Body of pancreas (tissue), 4 donors: Measurements from ENCODE around the gene VAV2. TPM values are rescaled to one million over a fixed set of nuclear protein-coding genes. Genes with fewer than 3 reads are reported as not detected.

Source experiments
- ATAC-seq: fragments of 150-250 bp; one replicate; pipeline ENCODE4 v1.9.1; 2016
- DNase-seq, 4 donors: peaks; one replicate each; pipeline ENCODE4 v3.0.0-alpha.2; 2019
- H3K27ac ChIP-seq, 4 donors: fragments of 200-600 bp; sonication (generic); 1 replicate in 3 of 4; 2 replicates in 1 of 4; pipeline versions ENCODE4 v1.5.1 to v1.6.1; 2016 to 2019; ENCODE audit warnings: mild to moderate bottlenecking in 1 of 4, mixed read lengths in 1 of 4, moderate library complexity in 1 of 4
- H3K27me3 ChIP-seq, 2 donors: fragments of 200-600 bp; sonication (generic); one replicate each; pipeline ENCODE4 v1.6.0; 2016; ENCODE audit warnings: mild to moderate bottlenecking in 1 of 2
- H3K36me3 ChIP-seq, 2 donors: fragments of 200-600 bp; sonication (generic); replicated peaks in 1 of 2; 2 replicates each; pipeline ENCODE4 v1.5.1; 2016; ENCODE audit warnings: low read depth in 2 of 2; ENCODE audit not compliant: insufficient read depth in 1 of 2
- H3K4me1 ChIP-seq: fragments of 200-600 bp; sonication (generic); one replicate; pipeline ENCODE4 v1.6.0; 2016
- H3K4me3 ChIP-seq, 2 donors: fragments of 200-600 bp; sonication (generic); 1 replicate in 1 of 2; 2 replicates in 1 of 2; pipeline ENCODE4 v1.5.1; 2016 to 2019
- H3K9me3 ChIP-seq, 3 donors: fragments of 200-600 bp; sonication (generic); 1 replicate in 2 of 3; 2 replicates in 1 of 3; pipeline ENCODE4 v1.5.1; 2016
- CTCF ChIP-seq, 7 experiments: fragments of 450-650 bp in 4 of 7; fragments of 200-600 bp in 3 of 7; sonication (generic) in 3 of 7; IDR thresholded peaks; one replicate each; pipeline ENCODE4 v1.5.1; 2016 to 2019; ENCODE audit warnings: antibody characterized with exemption in 7 of 7
- POLR2A ChIP-seq, 3 donors: fragments of 450-650 bp; IDR thresholded peaks; one replicate each; pipeline ENCODE4 v1.6.1; 2016; ENCODE audit warnings: antibody characterized with exemption in 3 of 3, mild to moderate bottlenecking in 2 of 3
- WGBS, 2 donors: methylation state at CpG; one replicate each; pipeline ENCODE4 v1.1.5; 2017; 5-methylcytosine and 5-hydroxymethylcytosine counted together
- intact Hi-C: fragments of 100-400 bp; cut with DNase I; formaldehyde crosslinking; loops from one replicate; pipeline ENCODE4 v1.15.1; 2023
- total RNA-seq, 2 donors: library from RNA; depleted of rRNA; stranded (reverse); fragments of >200 nt; gene quantifications; one replicate each; pipeline ENCODE4 v1.1.0, GENCODE V29; 2016

VAV2 gene
- total RNA-seq, 2 donors from 2014 or later = 31.6 to 32.3 TPM

GRCh38 chr9:133910855-133911514 is 81.1 kb downstream of the VAV2 start:
- no peak overlapping the region for H3K4me3 ChIP-seq
- peak overlapping the region in 3 of 4 donors; percentile 22 to 54 (median 34) for H3K27ac ChIP-seq
- TF ChIP-seq CTCF (IDR thresholded peaks at IDR 0.05) (no peak), POLR2A (IDR thresholded peaks at IDR 0.05) (peak in 1 of 3 donors; percentile 27)
- H3K9me3 ChIP-seq = no peaks in the 10 kb centered on the region
- no peaks in the 10 kb centered on the region for H3K36me3 ChIP-seq
- peaks cover 29% of the 10 kb centered on the region for H3K4me1 ChIP-seq
- ATAC-seq (peak; percentile 6), DNase-seq (peak in 1 of 4 donors; percentile 33)
- H3K27me3 ChIP-seq = no peaks in the 10 kb centered on the region
- intact Hi-C loops = no loop called here
- 74 to 77% methylated on average over 25 of the region's 26 CpGs for WGBS, 2 donors

- Histone ChIP-seq H3K4me3 (no peak overlapping the region), H3K4me1 (peaks cover 16% of the 10 kb centered on the region), H3K27me3 (no peaks in the 10 kb centered on the region), H3K27ac (peak overlapping the region in 1 of 4 donors; percentile 66), H3K9me3 (no peaks in the 10 kb centered on the region), H3K36me3 (no peaks in the 10 kb centered on the region)
- TF ChIP-seq CTCF (IDR thresholded peaks at IDR 0.05) (no peak), POLR2A (IDR thresholded peaks at IDR 0.05) (no peak)
- intact Hi-C loops = no loop called here
- ATAC-seq (no peak), DNase-seq (no peak)
- 78 to 80% methylated on average over 24 to 31 of the region's 31 CpGs for WGBS, 2 donors
Measured at GRCh38 chr9:133906932-133907910, 84.9 kb downstream of the VAV2 start.

- H3K9me3 ChIP-seq = no peaks in the 10 kb centered on the region
- intact Hi-C loops = no loop called here
- ATAC-seq (no peak), DNase-seq (no peak)
- no peaks in the 10 kb centered on the region for H3K36me3 ChIP-seq
- no peak overlapping the region for H3K27ac ChIP-seq
- no peak overlapping the region for H3K4me3 ChIP-seq
- H3K27me3 ChIP-seq = no peaks in the 10 kb centered on the region
- TF ChIP-seq POLR2A (IDR thresholded peaks at IDR 0.05) (no peak), CTCF (IDR thresholded peaks at IDR 0.05) (no peak)
- WGBS, 2 donors = 81 to 83% methylated on average over 9 to 13 of the region's 13 CpGs
- peaks cover 12% of the 10 kb centered on the region for H3K4me1 ChIP-seq
Measured at GRCh38 chr9:133906218-133906617, 85.9 kb downstream of the VAV2 start.

- 93 to 98% methylated on average over 6 of the region's 6 CpGs for WGBS, 2 donors
- DNase-seq = no peak
- no peak for ATAC-seq
- Histone ChIP-seq H3K36me3 (no peaks in the 10 kb centered on the region), H3K27me3 (no peaks in the 10 kb centered on the region), H3K4me3 (no peak overlapping the region), H3K4me1 (peaks cover 6% of the 10 kb centered on the region), H3K27ac (no peak overlapping the region), H3K9me3 (no peaks in the 10 kb centered on the region)
- TF ChIP-seq POLR2A (IDR thresholded peaks at IDR 0.05) = no peak
- TF ChIP-seq CTCF (IDR thresholded peaks at IDR 0.05) = no peak
- intact Hi-C loops = no loop called here
Measured at GRCh38 chr9:133905493-133905892, 86.6 kb downstream of the VAV2 start.
